A375 (cell line): ENCODE results near the gene YY2. TPM values are rescaled to one million over a fixed set of nuclear protein-coding genes. Genes with fewer than 3 reads are reported as not detected.

Experiments used
- small RNA-seq: library from RNA; depleted of rRNA; stranded (forward); fragments of <200 nt; gene quantifications from one replicate; pipeline ENCODE3, GENCODE V24; 2014
- total RNA-seq: library from RNA; depleted of rRNA; stranded (reverse); fragments of >200 nt; shearing (Covaris generic); gene quantifications from 2 replicates; pipeline ENCODE4 v1.2.3, GENCODE V29; 2014; rRNA removed

YY2 gene
- total RNA-seq, result 2.3 and 2.5 TPM in 2 replicates

GRCh38 chrX:21855937-21856415 lies at the start of gene YY2:
TSS of gene YY2 (plus strand) at chrX:21855987. CDS start at chrX:21856485, 498 bp downstream.

GRCh38 chrX:21839334-21840192 lies 16.2 kb upstream of the YY2 start, which contains the start of gene MBTPS2:
TSS of gene MBTPS2 (plus strand) at chrX:21839617. CDS start at chrX:21839735, 118 bp downstream.

Small RNA genes within 50 kb of the gene (small RNA-seq; reads per million reads assigned to genes)
- gene U73479.1, result not detected

Other genes with a start within 250 kb of the YY2 start
- gene KLHL34, start 197.7 kb upstream of the YY2 start, total RNA-seq, result not detected in 2 replicates
- 0.72 and 2.3 TPM in 2 replicates for gene SMPX, start 97.9 kb upstream of the YY2 start, total RNA-seq
- gene MBTPS2, start 16.4 kb upstream of the YY2 start, total RNA-seq, result 7.6 and 8.4 TPM in 2 replicates
- 234 and 259 TPM in 2 replicates for gene SMS, start 84.7 kb downstream of the YY2 start, total RNA-seq
- gene PHEX, start 176.3 kb downstream of the YY2 start, total RNA-seq, result 2.4 TPM in 2 replicates